Keratinocyte (primary cell): ENCODE data around the gene GPX5. TPM values are rescaled to one million over a fixed set of nuclear protein-coding genes. Genes with fewer than 3 reads are reported as not detected.

ENCODE experiments used
- DNase-seq: peaks from one replicate; pipeline ENCODE4 v3.0.0-alpha.2; 2011; ENCODE audit warnings: low read depth, missing footprints, low spot score
- FAIRE-seq: peaks from 2 replicates; lab custom pipeline; 2011; peaks lifted over from hg19 to GRCh38; lab: Jason Lieb, UNC
- H2AFZ ChIP-seq: 2 replicates; pipeline ENCODE4 v1.6.0; 2012; ENCODE audit warnings: low read length, control low read depth, inconsistent platforms; ENCODE audit not compliant: control insufficient read depth
- H3K27ac ChIP-seq: 2 replicates; pipeline ENCODE4 v1.5.1; 2011; ENCODE audit warnings: low read length; ENCODE audit not compliant: control insufficient read depth, insufficient read depth
- H3K27me3 ChIP-seq: 3 replicates; pipeline ENCODE4 v1.6.0; 2011; ENCODE audit warnings: low read length; ENCODE audit not compliant: control insufficient read depth, insufficient read depth; ENCODE audit errors: extremely low read depth
- H3K36me3 ChIP-seq, 2 experiments: 2 replicates in 1 of 2; 3 replicates in 1 of 2; pipeline ENCODE4 v1.5.1; 2011; ENCODE audit warnings: low read length in 2 of 2, mild to moderate bottlenecking in 1 of 2; ENCODE audit not compliant: control insufficient read depth in 2 of 2, insufficient read depth in 2 of 2; ENCODE audit errors: extremely low read depth in 1 of 2
- H3K4me1 ChIP-seq: 3 replicates; pipeline ENCODE4 v1.5.1; 2011; ENCODE audit warnings: low read length; ENCODE audit not compliant: control insufficient read depth, insufficient read depth; ENCODE audit errors: extremely low read depth
- H3K4me2 ChIP-seq: 3 replicates; pipeline ENCODE4 v1.6.0; 2011; ENCODE audit warnings: low read depth, low read length; ENCODE audit not compliant: control insufficient read depth, insufficient read depth; ENCODE audit errors: extremely low read depth
- H3K4me3 ChIP-seq, 3 experiments: fragments of 200-600 bp in 1 of 3; sonication (generic) in 1 of 3; 2 replicates in 2 of 3; 3 replicates in 1 of 3; pipeline ENCODE4 v1.5.1; 2011 to 2016; ENCODE audit warnings: low read length in 3 of 3, mild to moderate bottlenecking in 3 of 3, control low read depth in 2 of 3, inconsistent platforms in 1 of 3, low read depth in 1 of 3, mixed read lengths in 1 of 3, mixed run types in 1 of 3, moderate library complexity in 1 of 3; ENCODE audit not compliant: control insufficient read depth in 2 of 3, insufficient read depth in 2 of 3; ENCODE audit errors: extremely low read depth in 1 of 3
- H3K79me2 ChIP-seq: 2 replicates; pipeline ENCODE4 v1.6.0; 2012; ENCODE audit warnings: low read length; ENCODE audit not compliant: control insufficient read depth, insufficient read depth
- H3K9ac ChIP-seq: 3 replicates; pipeline ENCODE4 v1.6.0; 2011; ENCODE audit warnings: low read length; ENCODE audit not compliant: control insufficient read depth, insufficient read depth; ENCODE audit errors: extremely low read depth
- H3K9me1 ChIP-seq: 3 replicates; pipeline ENCODE4 v1.6.0; 2011; ENCODE audit warnings: low read length; ENCODE audit not compliant: control insufficient read depth, insufficient read depth; ENCODE audit errors: extremely low read depth
- H3K9me3 ChIP-seq: 2 replicates; pipeline ENCODE4 v1.5.1; 2012; ENCODE audit warnings: low read depth, low read length; ENCODE audit not compliant: control insufficient read depth
- H4K20me1 ChIP-seq: 3 replicates; pipeline ENCODE4 v1.6.0; 2011; ENCODE audit warnings: low read length; ENCODE audit not compliant: control insufficient read depth, insufficient read depth; ENCODE audit errors: extremely low read depth
- CTCF ChIP-seq, 3 experiments: IDR thresholded peaks in 1 of 3; conservative IDR thresholded peaks in 1 of 3; optimal IDR thresholded peaks in 1 of 3; 2 replicates in 2 of 3; 3 replicates in 1 of 3; pipeline versions ENCODE3 to v1.5.1; 2011; ENCODE audit warnings: low read length in 3 of 3, mild to moderate bottlenecking in 3 of 3, moderate library complexity in 2 of 3, control low read depth in 1 of 3, inconsistent platforms in 1 of 3; ENCODE audit not compliant: insufficient read depth in 2 of 3; ENCODE audit errors: extremely low read depth in 1 of 3
- EZH2 ChIP-seq: IDR thresholded peaks from one replicate; pipeline ENCODE4 v1.6.1; 2012; ENCODE audit warnings: inconsistent platforms, mild to moderate bottlenecking, low read length, moderate library complexity
- dilution Hi-C: fragments of 300-500 bp; cut with MboI; formaldehyde crosslinking; loops from one replicate; pipeline ENCODE4 v1.7.0; 2020; ENCODE audit warnings: low sequenced_read_pairs; ENCODE audit not compliant: extremely low pct_ligation_motif_present
- polyA plus RNA-seq, 5 experiments: library from polyadenylated mRNA; depleted of rRNA in 3 of 5; stranded (reverse) in 3 of 5; stranded (forward) in 1 of 5; unstranded in 1 of 5; fragments of >200 nt; gene quantifications; 1 replicate in 1 of 5; 2 replicates in 3 of 5; 3 replicates in 1 of 5; pipeline versions ENCODE4 v1.2.1 to v1.2.3, GENCODE V29; 2011 to 2012; ENCODE audit warnings: missing spikeins in 2 of 5, low read depth in 1 of 5, low replicate concordance in 1 of 5

The GPX5 gene
- polyA plus RNA-seq, 1 donor (not counting 4 experiments of a cell fraction or from before 2014, with no cell fraction given) = not detected

GRCh38 chr6:28553986-28554881 lies 28.6 kb downstream of the GPX5 start:
- TF ChIP-seq EZH2 (peak; percentile 56), CTCF (optimal IDR thresholded peaks at IDR 0.05 in 1 of 3, IDR thresholded peaks at IDR 0.05 in 1 of 3, conservative IDR thresholded peaks at IDR 0.05 in 1 of 3; ENCODE audit: extremely low read depth in 1 of 3, insufficient read depth in 2 of 3, low read length in 3 of 3) (no peak)
- Histone ChIP-seq H3K9ac (no peak overlapping the region), H3K4me2 (peak overlapping the region; percentile 74), H4K20me1 (no peaks in the 10 kb centered on the region), H3K36me3 (no peaks in the 10 kb centered on the region), H3K9me3 (no peaks in the 10 kb centered on the region), H3K79me2 (no peaks in the 10 kb centered on the region), H3K27me3 (peaks cover 23% of the 10 kb centered on the region), H3K27ac (no peak overlapping the region), H3K4me3 (peak overlapping the region; percentile 1 to 60 (median 36)), H3K4me1 (peaks cover 2% of the 10 kb centered on the region), H3K9me1 (no peaks in the 10 kb centered on the region), H2AFZ (peak overlapping the region; percentile 31)
- dilution Hi-C loops = no loop called here
- no peak for DNase-seq
- FAIRE-seq = no peak

DNA sequence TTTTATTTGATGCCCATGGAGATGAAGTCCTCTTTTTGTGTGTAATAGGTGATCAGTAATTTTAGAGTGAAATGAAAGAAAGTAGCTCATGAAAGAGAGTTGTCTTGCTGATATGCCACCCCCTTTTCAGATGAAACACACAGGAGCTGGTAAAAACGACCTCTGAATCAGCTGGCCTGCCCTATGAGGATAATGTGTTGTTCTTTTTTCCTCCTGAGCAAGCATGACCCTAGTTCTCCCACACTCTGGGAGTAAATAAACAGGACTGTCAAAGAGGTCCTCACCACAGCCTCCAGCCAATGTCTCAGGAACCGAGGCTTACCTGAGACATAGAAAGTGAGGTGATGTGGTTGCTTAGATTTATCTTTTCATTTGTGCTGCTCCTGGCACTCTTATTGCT lies 29.5 kb downstream of the GPX5 start:
- Histone ChIP-seq H3K9ac (no peak overlapping the region), H3K4me2 (no peak overlapping the region), H4K20me1 (no peaks in the 10 kb centered on the region), H3K9me3 (no peaks in the 10 kb centered on the region), H3K4me3 (no peak overlapping the region), H3K79me2 (no peaks in the 10 kb centered on the region), H2AFZ (no peak overlapping the region), H3K36me3 (no peaks in the 10 kb centered on the region), H3K9me1 (no peaks in the 10 kb centered on the region), H3K4me1 (peaks cover 2% of the 10 kb centered on the region), H3K27me3 (peaks cover 23% of the 10 kb centered on the region), H3K27ac (no peak overlapping the region)
- no peak for DNase-seq
- no peak for FAIRE-seq
- TF ChIP-seq EZH2 = no peak
- TF ChIP-seq CTCF (optimal IDR thresholded peaks at IDR 0.05 in 1 of 3, IDR thresholded peaks at IDR 0.05 in 1 of 3, conservative IDR thresholded peaks at IDR 0.05 in 1 of 3; ENCODE audit: extremely low read depth in 1 of 3, insufficient read depth in 2 of 3, low read length in 3 of 3) = no peak
- dilution Hi-C loops = no loop called here
